GM12878 (cell line): Measurements from ENCODE around the gene ROR2.
"Not testable (repeated sequence)": the region's sequence is repeated elsewhere in the genome, so short reads cannot be mapped to it uniquely, and the experiment has no call there.

ENCODE experiments used
- CTCF ChIP-seq, 3 experiments: IDR thresholded peaks in 2 of 3; conservative IDR thresholded peaks in 1 of 3; 2 replicates each; pipeline ENCODE4 v1.5.1; 2011; ENCODE audit warnings: low read depth in 3 of 3, low read length in 3 of 3, mild to moderate bottlenecking in 3 of 3, control low read depth in 2 of 3, moderate library complexity in 2 of 3, inconsistent platforms in 1 of 3, mixed read lengths in 1 of 3; ENCODE audit not compliant: control insufficient read depth in 2 of 3, insufficient read depth in 1 of 3; ENCODE audit errors: extremely low read depth in 1 of 3
- EZH2 ChIP-seq: IDR thresholded peaks from 2 replicates; pipeline ENCODE4 v1.6.1; 2012; ENCODE audit warnings: low read depth, mild to moderate bottlenecking, control low read depth, inconsistent platforms, low read length, borderline replicate concordance; ENCODE audit not compliant: control insufficient read depth
- FOS ChIP-seq: IDR thresholded peaks from 3 replicates; pipeline ENCODE4 v1.6.1; 2011; ENCODE audit warnings: borderline replicate concordance; ENCODE audit not compliant: insufficient read length; ENCODE audit errors: extremely low read depth
- FOXK2 ChIP-seq: fragments of 450-650 bp; IDR thresholded peaks from 2 replicates; pipeline ENCODE4 v1.6.1; 2017; ENCODE audit warnings: mild to moderate bottlenecking, moderate library complexity
- FOXM1 ChIP-seq: IDR thresholded peaks from 2 replicates; pipeline ENCODE4 v1.6.1; 2012; ENCODE audit warnings: low read depth, mild to moderate bottlenecking, inconsistent platforms, low read length, moderate library complexity
- MYC ChIP-seq: IDR thresholded peaks from 2 replicates; pipeline ENCODE4 v1.6.1; 2011; ENCODE audit warnings: mild to moderate bottlenecking, low read length, moderate library complexity, inconsistent platforms; ENCODE audit not compliant: insufficient read depth, insufficient replicate concordance, insufficient read length, severe bottlenecking
- TAF1 ChIP-seq: IDR thresholded peaks from 2 replicates; pipeline ENCODE4 v1.6.1; 2011; ENCODE audit warnings: mild to moderate bottlenecking, low read depth, low read length, borderline replicate concordance
- TF ChIP-seq, protein P1 (sequence below): IDR thresholded peaks from 2 replicates; pipeline ENCODE4 v1.6.1; 2012; ENCODE audit warnings: low read depth, low read length, improper control_type of control experiment

GRCh38 chr9:91540506-91540905 is 409.5 kb downstream of the ROR2 start:
- not testable (repeated sequence) for TF ChIP-seq CTCF (IDR thresholded peaks at IDR 0.05 in 2 of 3, conservative IDR thresholded peaks at IDR 0.05 in 1 of 3; ENCODE audit: control insufficient read depth in 2 of 3, extremely low read depth in 1 of 3, insufficient read depth in 1 of 3, low read depth in 3 of 3, low read length in 3 of 3); MYC; TAF1; FOS; EZH2; FOXK2; FOXM1
- TF ChIP-seq, protein P1, sequence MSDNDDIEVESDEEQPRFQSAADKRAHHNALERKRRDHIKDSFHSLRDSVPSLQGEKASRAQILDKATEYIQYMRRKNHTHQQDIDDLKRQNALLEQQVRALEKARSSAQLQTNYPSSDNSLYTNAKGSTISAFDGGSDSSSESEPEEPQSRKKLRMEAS, result not testable (repeated sequence)
